Measurements from ENCODE around the gene SCP2.
"Not testable (repeated sequence)": the region's sequence is repeated elsewhere in the genome, so short reads cannot be mapped to it uniquely, and the experiment has no call there.

SCP2 gene

GRCh38 chr1:52916241-52916975, 10.7 kb upstream of the SCP2 start:
- no peak for DNase-seq

- no peak for DNase-seq
These were observed 9.9 kb upstream of the SCP2 start for GRCh38 chr1:52917156-52917555.

- DNase-seq, result no peak
These were observed 9.5 kb upstream of the SCP2 start for GRCh38 chr1:52917581-52917980.

- no peak for DNase-seq
These were observed 8.9 kb upstream of the SCP2 start for GRCh38 chr1:52918201-52918600.

GRCh38 chr1:52919051-52919722, 7.9 kb upstream of the SCP2 start:
- no peak for DNase-seq

- DNase-seq, result no peak
These were observed 7.2 kb upstream of the SCP2 start for GRCh38 chr1:52919723-52920483.

- no peak for DNase-seq
These were observed 6.2 kb upstream of the SCP2 start for GRCh38 chr1:52920791-52921291.

- DNase-seq, result no peak
These were observed 1.5 kb upstream of the SCP2 start for GRCh38 chr1:52925571-52926005.

GRCh38 chr1:52926864-52927211, 238 bp upstream of the SCP2 start:
- DNase-seq, result no peak

GRCh38 chr1:52928015-52928404, 934 bp downstream of the SCP2 start:
- DNase-seq, result no peak

GRCh38 chr1:52929019-52929418, 1.9 kb downstream of the SCP2 start:
- DNase-seq, result no peak

- no peak for DNase-seq
These were observed 10.5 kb downstream of the SCP2 start for GRCh38 chr1:52937433-52938182.

GRCh38 chr1:52938183-52938451, 11.0 kb downstream of the SCP2 start:
- DNase-seq, result no peak

- no peak for DNase-seq
These were observed 16.9 kb downstream of the SCP2 start for GRCh38 chr1:52943876-52944416.

GRCh38 chr1:52944566-52944965, 17.5 kb downstream of the SCP2 start:
- DNase-seq, result no peak

GRCh38 chr1:52947490-52947889, 20.4 kb downstream of the SCP2 start:
- DNase-seq, result no peak

- DNase-seq, result not testable (repeated sequence)
These were observed 22.5 kb downstream of the SCP2 start for GRCh38 chr1:52949602-52950001.

GRCh38 chr1:52952112-52952511, 25.0 kb downstream of the SCP2 start:
- DNase-seq, result no peak

GRCh38 chr1:52955129-52955970, 28.3 kb downstream of the SCP2 start:
- no peak for DNase-seq

GRCh38 chr1:52963101-52963500, 36.0 kb downstream of the SCP2 start:
- DNase-seq, result no peak

GRCh38 chr1:52967666-52968065, 40.6 kb downstream of the SCP2 start:
- no peak for DNase-seq

- DNase-seq, result not testable (repeated sequence)
These were observed 42.2 kb downstream of the SCP2 start for GRCh38 chr1:52969234-52969633.
